ENCODE measurements around the gene IL11RA.

DNA sequence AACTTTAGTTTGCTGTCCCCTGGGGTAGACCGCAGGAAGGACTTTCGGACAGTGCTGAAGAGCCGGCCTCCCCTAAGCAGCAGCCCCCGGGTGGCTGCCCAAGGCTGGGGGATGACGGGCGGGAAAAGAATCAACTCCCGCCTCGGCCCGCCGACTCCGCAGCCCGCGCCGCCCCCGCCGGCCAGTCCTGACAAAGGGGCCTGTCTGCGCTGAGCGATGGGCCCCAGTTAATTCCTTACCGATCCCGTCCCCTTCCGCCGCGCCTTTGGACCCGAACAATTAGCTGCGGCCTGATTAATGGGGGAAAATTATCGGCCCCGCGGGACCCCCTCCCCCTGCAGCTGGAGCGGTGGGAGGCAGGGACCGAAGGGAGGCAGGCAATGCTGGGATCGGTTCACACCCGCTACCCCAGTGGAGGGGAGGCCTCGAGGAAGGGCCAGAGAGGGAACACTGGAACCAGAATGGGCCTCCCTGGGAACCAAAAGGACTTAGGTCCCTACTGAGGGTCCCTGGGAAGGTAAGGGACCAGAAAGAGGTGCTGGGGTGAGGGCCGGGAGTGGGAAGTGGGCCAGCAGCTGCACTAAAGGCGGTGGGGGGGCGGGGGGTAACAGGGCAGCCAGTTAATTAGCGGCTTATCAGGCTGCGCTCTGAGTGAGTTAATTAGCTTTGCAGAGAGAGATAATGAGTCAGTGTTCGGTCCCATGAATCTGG lies 27.4 kb upstream of the IL11RA start:
- TF ChIP-seq TARDBP (IDR thresholded peaks at IDR 0.05) (no peak), NFRKB (IDR thresholded peaks at IDR 0.05) (no peak), HDGF (IDR thresholded peaks at IDR 0.05; ENCODE audit: borderline replicate concordance) (no peak), FOXM1 (IDR thresholded peaks at IDR 0.05; ENCODE audit: borderline replicate concordance) (no peak), ELF4 (IDR thresholded peaks at IDR 0.05) (no peak), BHLHE40 (IDR thresholded peaks at IDR 0.05; ENCODE audit: borderline replicate concordance) (no peak), ZNF384 (IDR thresholded peaks at IDR 0.05) (no peak), L3MBTL2 (conservative IDR thresholded peaks at IDR 0.05) (no peak), SUZ12 (IDR thresholded peaks at IDR 0.05) (no peak), FOXA1 (IDR thresholded peaks at IDR 0.05) (no peak), ARNT (IDR thresholded peaks at IDR 0.05) (no peak), LEF1 (IDR thresholded peaks at IDR 0.05; ENCODE audit: borderline replicate concordance) (no peak), SP1 (IDR thresholded peaks at IDR 0.05) (no peak)
- TF ChIP-seq, protein P1, sequence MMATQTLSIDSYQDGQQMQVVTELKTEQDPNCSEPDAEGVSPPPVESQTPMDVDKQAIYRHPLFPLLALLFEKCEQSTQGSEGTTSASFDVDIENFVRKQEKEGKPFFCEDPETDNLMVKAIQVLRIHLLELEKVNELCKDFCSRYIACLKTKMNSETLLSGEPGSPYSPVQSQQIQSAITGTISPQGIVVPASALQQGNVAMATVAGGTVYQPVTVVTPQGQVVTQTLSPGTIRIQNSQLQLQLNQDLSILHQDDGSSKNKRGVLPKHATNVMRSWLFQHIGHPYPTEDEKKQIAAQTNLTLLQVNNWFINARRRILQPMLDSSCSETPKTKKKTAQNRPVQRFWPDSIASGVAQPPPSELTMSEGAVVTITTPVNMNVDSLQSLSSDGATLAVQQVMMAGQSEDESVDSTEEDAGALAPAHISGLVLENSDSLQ (IDR thresholded peaks at IDR 0.05), result no peak
